ENCODE data around the gene C17orf50. TPM values are rescaled to one million over a fixed set of nuclear protein-coding genes. Genes with fewer than 3 reads are reported as not detected.

The C17orf50 gene
- polyA plus RNA-seq, 2 of the 4 experiments (the other 2 are of a cell fraction) = 0.19 to 0.22 TPM

DNA sequence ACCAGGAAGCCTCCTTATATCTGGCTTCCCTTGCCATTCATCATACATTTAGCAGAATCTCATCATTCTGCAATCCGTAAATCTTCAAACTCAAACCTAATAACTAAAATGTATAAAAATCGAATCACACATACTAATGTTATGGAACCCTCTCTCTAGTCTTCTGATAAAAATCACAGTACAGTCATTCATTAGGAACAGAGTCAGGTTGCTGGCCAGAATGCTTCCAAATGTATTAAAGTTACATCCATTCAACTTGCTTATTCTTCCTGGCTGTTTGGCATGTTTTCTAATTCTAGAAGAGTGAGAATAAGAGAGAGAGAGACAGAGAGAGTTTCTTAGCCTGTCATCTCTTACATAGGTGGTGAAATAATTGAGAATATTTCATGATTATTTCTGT lies 45.7 kb upstream of the C17orf50 start:
- TF ChIP-seq CHD4 (IDR thresholded peaks at IDR 0.05; ENCODE audit: borderline replicate concordance) (no peak), POLR2A (IDR thresholded peaks at IDR 0.05; ENCODE audit: low read length) (no peak), HOXA7 (CRISPR knock-in tag; IDR thresholded peaks at IDR 0.05) (no peak), RAD21 (conservative IDR thresholded peaks at IDR 0.05 in 1 of 2, IDR thresholded peaks at IDR 0.05 in 1 of 2) (no peak), CBX8 (IDR thresholded peaks at IDR 0.05) (no peak), MYC (IDR thresholded peaks at IDR 0.05; ENCODE audit: borderline replicate concordance, low read length) (no peak), RFX5 (IDR thresholded peaks at IDR 0.05) (no peak), CEBPB (IDR thresholded peaks at IDR 0.05) (no peak)
- TF ChIP-seq, protein P1, sequence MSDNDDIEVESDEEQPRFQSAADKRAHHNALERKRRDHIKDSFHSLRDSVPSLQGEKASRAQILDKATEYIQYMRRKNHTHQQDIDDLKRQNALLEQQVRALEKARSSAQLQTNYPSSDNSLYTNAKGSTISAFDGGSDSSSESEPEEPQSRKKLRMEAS (IDR thresholded peaks at IDR 0.05) = no peak
- H3K9me3 ChIP-seq = no peaks in the 10 kb centered on the region
- H3K27ac ChIP-seq = no peak overlapping the region
- no peak for ATAC-seq
- DNase-seq (ENCODE audit: low read depth in 1 of 2, low spot score in 1 of 2) = no peak
- peaks cover 3% of the 10 kb centered on the region; the same call in 1 of the 3 replicates for H3K4me1 ChIP-seq
- ChIA-PET POLR2A (no interaction called here), CTCF (interaction anchor here (1.2 to 27.6 kb wide), 4 partner anchors 12 to 49 kb away, joined by 3 to 377 read pairs (median 4); partner anchors contain the start of gene GAS2L2)
- 90% methylated on average over 2 of the region's 2 CpGs for WGBS (ENCODE audit: missing lambda C conversion rate)
- FAIRE-seq = no peak
- H3K4me2 ChIP-seq = no peak overlapping the region
- no peak overlapping the region for H3K4me3 ChIP-seq

DNA sequence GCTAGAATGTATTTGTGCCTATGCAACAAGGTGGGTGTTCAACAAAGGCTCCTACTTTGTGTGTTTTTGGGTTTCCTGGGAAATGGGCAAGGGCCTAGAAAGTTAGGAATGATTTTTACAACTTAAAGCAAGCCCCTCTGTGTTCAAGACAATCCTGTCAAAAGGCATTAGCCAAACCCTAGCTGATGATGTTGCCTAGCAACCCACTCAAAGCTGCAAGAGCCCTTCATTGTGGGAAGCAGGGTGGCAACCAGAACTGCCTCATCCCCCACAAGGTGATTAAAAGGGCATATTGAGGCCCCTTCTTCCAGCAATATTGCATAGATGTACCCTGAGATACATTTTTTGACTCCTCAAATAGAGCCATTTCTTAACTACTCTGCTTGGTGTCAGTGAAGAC lies 45.3 kb upstream of the C17orf50 start:
- Histone ChIP-seq H3K27ac (no peak overlapping the region), H3K4me3 (no peak overlapping the region), H3K4me1 (no peaks in the 10 kb centered on the region), H3K9me3 (no peaks in the 10 kb centered on the region), H3K4me2 (no peak overlapping the region)
- POLR2A ChIA-PET = interaction anchor here (0.5 to 1.4 kb wide), 2 partner anchors 49 to 98 kb away, joined by 3 to 4 read pairs; no protein-coding TSS in a partner anchor
- TF ChIP-seq RARB (CRISPR knock-in tag; IDR thresholded peaks at IDR 0.05) = no peak
- TF ChIP-seq HDAC2 (IDR thresholded peaks at IDR 0.05) = no peak
- no peak for TF ChIP-seq HOXA7 (CRISPR knock-in tag; IDR thresholded peaks at IDR 0.05)
- no peak for TF ChIP-seq FOXS1 (CRISPR knock-in tag; IDR thresholded peaks at IDR 0.05)
- TF ChIP-seq, protein P1 (IDR thresholded peaks at IDR 0.05) = no peak
- no peak for TF ChIP-seq ZSCAN20 (CRISPR knock-in tag; IDR thresholded peaks at IDR 0.05)
- TF ChIP-seq POLR2A (IDR thresholded peaks at IDR 0.05; ENCODE audit: low read length) = no peak
- TF ChIP-seq HOXB5 (CRISPR knock-in tag; IDR thresholded peaks at IDR 0.05) = no peak
- no peak for TF ChIP-seq ZFP36 (IDR thresholded peaks at IDR 0.05; ENCODE audit: borderline replicate concordance, partially characterized antibody)
- no peak for TF ChIP-seq RNF2 (IDR thresholded peaks at IDR 0.05; ENCODE audit: borderline replicate concordance, low read depth)
- no peak for ATAC-seq
- DNase-seq (ENCODE audit: low read depth in 1 of 2, low spot score in 1 of 2) = no peak
- CTCF ChIA-PET = interaction anchor here (1.2 to 27.6 kb wide), 4 partner anchors 12 to 49 kb away, joined by 3 to 377 read pairs (median 4); partner anchors contain the start of gene GAS2L2
- FAIRE-seq = no peak

- Histone ChIP-seq H3K4me2 (no peak overlapping the region), H3K9me3 (no peaks in the 10 kb centered on the region), H3K27ac (no peak overlapping the region), H3K4me1 (no peaks in the 10 kb centered on the region), H3K4me3 (no peak overlapping the region)
- FAIRE-seq = no peak
- CTCF ChIA-PET = interaction anchor here (1.2 to 27.6 kb wide), 5 partner anchors 11 to 48 kb away, joined by 3 to 377 read pairs (median 4); partner anchors contain the start of gene GAS2L2
- no peak for TF ChIP-seq HOXB5 (CRISPR knock-in tag; IDR thresholded peaks at IDR 0.05)
- TF ChIP-seq, protein P1 (IDR thresholded peaks at IDR 0.05) = no peak
- no peak for TF ChIP-seq TP53 (CRISPR knock-in tag; IDR thresholded peaks at IDR 0.05)
- TF ChIP-seq ZFP36 (IDR thresholded peaks at IDR 0.05; ENCODE audit: borderline replicate concordance, partially characterized antibody) = no peak
- no peak for TF ChIP-seq HOXA7 (CRISPR knock-in tag; IDR thresholded peaks at IDR 0.05)
- no peak for TF ChIP-seq NR3C1 (IDR thresholded peaks at IDR 0.05)
- TF ChIP-seq RCOR1 (IDR thresholded peaks at IDR 0.05; ENCODE audit: low read depth, low read length) = no peak
- no peak for TF ChIP-seq CBX8 (IDR thresholded peaks at IDR 0.05)
- no peak for TF ChIP-seq CHD4 (IDR thresholded peaks at IDR 0.05; ENCODE audit: borderline replicate concordance)
- TF ChIP-seq KDM1A (IDR thresholded peaks at IDR 0.05; ENCODE audit: low read depth) = no peak
- TF ChIP-seq EP300 (IDR thresholded peaks at IDR 0.05) = no peak
- DNase-seq (ENCODE audit: low read depth in 1 of 2, low spot score in 1 of 2) = no peak
- ATAC-seq = no peak
- 87% methylated on average over 3 of the region's 3 CpGs for WGBS (ENCODE audit: missing lambda C conversion rate)
- POLR2A ChIA-PET = interaction anchor here (1.4 kb wide), 1 partner anchor 48 kb away, joined by 3 read pairs; no protein-coding TSS in a partner anchor
Measured at GRCh38 chr17:35716173-35716572, 44.5 kb upstream of the C17orf50 start.

All from A549 (cell line).